ENCODE results near the gene RNF113A. TPM values are rescaled to one million over a fixed set of nuclear protein-coding genes. Genes with fewer than 3 reads are reported as not detected.
"Not testable (repeated sequence)": the region's sequence is repeated elsewhere in the genome, so short reads cannot be mapped to it uniquely, and the experiment has no call there.

RNF113A gene
- total RNA-seq, 2 experiments from 2014 or later, result 32.3 to 33.2 TPM

DNA sequence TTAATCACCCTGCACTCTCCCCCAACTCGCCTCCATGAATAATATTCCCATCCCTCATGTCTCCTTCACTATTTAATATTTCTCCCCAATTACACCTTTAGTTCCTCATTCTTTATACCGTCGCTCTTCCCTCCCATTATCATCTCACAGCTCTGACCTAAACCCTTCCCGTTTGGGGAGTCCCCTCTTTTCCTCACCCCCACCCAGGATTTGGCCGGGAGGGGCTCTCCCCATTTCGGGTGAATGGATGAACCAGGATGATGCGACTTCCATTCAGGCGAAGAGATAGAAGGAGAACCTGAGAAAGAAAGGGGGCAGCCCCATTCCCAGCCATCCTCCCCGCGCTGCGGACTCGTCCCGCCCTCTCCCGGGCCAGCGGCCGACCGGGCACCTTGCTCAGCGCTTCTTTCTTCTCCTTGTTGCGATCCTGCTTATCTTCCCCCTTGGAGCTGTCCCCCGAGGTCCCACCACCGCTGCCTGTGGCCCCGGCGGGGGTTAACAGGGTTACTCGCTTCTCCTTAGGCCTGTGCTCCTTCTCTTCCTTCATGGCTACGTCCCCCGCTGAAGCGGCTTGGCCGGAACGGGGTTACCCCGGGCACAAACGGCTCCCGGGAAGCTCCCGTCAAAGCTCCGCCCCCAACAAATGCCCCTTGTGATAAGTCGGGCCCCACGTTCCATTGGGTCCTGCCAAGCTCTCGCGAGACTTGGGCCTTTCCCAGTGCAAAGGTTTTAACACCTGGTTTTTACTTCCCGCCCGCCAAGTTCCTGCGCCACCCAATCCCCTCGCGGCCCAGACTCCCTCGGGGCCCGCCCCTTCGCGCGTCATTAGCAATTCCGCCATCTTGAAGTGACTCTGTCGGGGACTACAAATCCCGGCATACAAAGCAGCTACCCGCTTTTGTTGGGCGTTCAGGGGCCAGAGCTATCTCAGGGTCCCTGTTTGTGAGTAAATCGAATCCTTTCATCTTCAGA, 18.9 kb downstream of the RNF113A start, which contains the start of gene UPF3B:
Gene UPF3B, minus strand, starts transcription at position 582 of the 972 bp plus-strand sequence. Its CDS starts 35 bp downstream, at position 547.
- H3K4me3 Mint-ChIP-seq, result peak within 1 kb of the TSS; percentile 96
- POLR2A ChIA-PET, result interaction anchor here (1.5 to 2.8 kb wide), 3 partner anchors 15 to 61 kb away, joined by 4 to 14 read pairs (median 6); partner anchors contain the start of genes NDUFA1, RNF113A and RPL39
- peak; percentile 97 for DNase-seq
- no peaks in the 10 kb centered on the region for H3K27me3 Mint-ChIP-seq
- no peaks in the 10 kb centered on the region for H3K9me3 Mint-ChIP-seq
- CTCF ChIA-PET, result interaction anchor here (0.6 to 1.3 kb wide), 5 partner anchors 9 to 798 kb away, joined by 3 to 6 read pairs (median 3); partner anchors contain the start of gene RPL39
- intact Hi-C loops (cut with micrococcal nuclease), result no loop called here
- peak; percentile 98 for ATAC-seq
- TF ChIP-seq, protein P1, sequence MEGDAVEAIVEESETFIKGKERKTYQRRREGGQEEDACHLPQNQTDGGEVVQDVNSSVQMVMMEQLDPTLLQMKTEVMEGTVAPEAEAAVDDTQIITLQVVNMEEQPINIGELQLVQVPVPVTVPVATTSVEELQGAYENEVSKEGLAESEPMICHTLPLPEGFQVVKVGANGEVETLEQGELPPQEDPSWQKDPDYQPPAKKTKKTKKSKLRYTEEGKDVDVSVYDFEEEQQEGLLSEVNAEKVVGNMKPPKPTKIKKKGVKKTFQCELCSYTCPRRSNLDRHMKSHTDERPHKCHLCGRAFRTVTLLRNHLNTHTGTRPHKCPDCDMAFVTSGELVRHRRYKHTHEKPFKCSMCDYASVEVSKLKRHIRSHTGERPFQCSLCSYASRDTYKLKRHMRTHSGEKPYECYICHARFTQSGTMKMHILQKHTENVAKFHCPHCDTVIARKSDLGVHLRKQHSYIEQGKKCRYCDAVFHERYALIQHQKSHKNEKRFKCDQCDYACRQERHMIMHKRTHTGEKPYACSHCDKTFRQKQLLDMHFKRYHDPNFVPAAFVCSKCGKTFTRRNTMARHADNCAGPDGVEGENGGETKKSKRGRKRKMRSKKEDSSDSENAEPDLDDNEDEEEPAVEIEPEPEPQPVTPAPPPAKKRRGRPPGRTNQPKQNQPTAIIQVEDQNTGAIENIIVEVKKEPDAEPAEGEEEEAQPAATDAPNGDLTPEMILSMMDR (IDR thresholded peaks at IDR 0.05), result no peak
- H3K4me1 Mint-ChIP-seq (ENCODE audit: low read depth), result peaks cover 12% of the 10 kb centered on the region
- H3K27ac Mint-ChIP-seq, result peak within 1 kb of the TSS; percentile 95
- H3K36me3 Mint-ChIP-seq (ENCODE audit: low read depth), result peaks cover 11% of the 10 kb centered on the region

- Mint-ChIP-seq H3K27ac (no peak overlapping the region), H3K4me1 (ENCODE audit: low read depth) (no peaks in the 10 kb centered on the region), H3K4me3 (no peak overlapping the region), H3K27me3 (no peaks in the 10 kb centered on the region), H3K9me3 (no peaks in the 10 kb centered on the region), H3K36me3 (ENCODE audit: low read depth) (peaks cover 35% of the 10 kb centered on the region)
- ATAC-seq (no peak), DNase-seq (no peak)
- intact Hi-C loops (cut with micrococcal nuclease), result no loop called here
- CTCF ChIA-PET, result interaction anchor here (1.3 to 1.4 kb wide), 2 partner anchors 43 to 135 kb away, joined by 3 to 4 read pairs; partner anchors contain the start of gene RPL39
- POLR2A ChIA-PET, result interaction anchor here (1.5 kb wide), 1 partner anchor 43 kb away, joined by 4 read pairs; the partner anchor contains the start of gene RPL39
- TF ChIP-seq, protein P1 (IDR thresholded peaks at IDR 0.05), result no peak
These were observed 37.6 kb downstream of the RNF113A start for GRCh38 chrX:119833905-119834304.

DNA sequence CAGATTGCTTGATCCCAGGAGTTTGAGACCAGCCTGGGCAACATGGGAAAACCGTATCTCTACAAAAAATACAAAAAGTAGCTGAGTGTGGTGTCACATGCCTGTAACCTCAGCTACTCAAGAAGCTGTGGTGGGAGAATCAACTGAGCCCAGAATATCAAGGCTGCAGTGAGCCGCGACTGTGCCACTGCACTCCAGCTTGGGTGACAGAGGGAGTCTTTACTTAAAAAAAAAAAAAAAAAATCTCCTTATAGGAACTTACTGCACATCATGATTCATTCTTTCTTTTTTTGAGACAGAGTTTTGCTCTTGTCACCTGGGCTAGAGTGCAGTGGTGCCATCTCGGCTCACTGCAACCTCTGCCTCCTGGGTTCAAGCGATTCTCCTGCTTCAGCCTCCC, 43.1 kb downstream of the RNF113A start:
- no peaks in the 10 kb centered on the region for H3K27me3 Mint-ChIP-seq
- no peaks in the 10 kb centered on the region for H3K9me3 Mint-ChIP-seq
- no peak for ATAC-seq
- no peak for DNase-seq
- intact Hi-C loops (cut with micrococcal nuclease), result no loop called here
- H3K4me3 Mint-ChIP-seq, result no peak overlapping the region
- TF ChIP-seq, protein P1 (IDR thresholded peaks at IDR 0.05), result no peak
- ChIA-PET POLR2A (no interaction called here), CTCF (no interaction called here)
- H3K36me3 Mint-ChIP-seq (ENCODE audit: low read depth), result peaks cover 16% of the 10 kb centered on the region
- H3K4me1 Mint-ChIP-seq (ENCODE audit: low read depth), result peaks cover 9% of the 10 kb centered on the region
- H3K27ac Mint-ChIP-seq, result no peak overlapping the region

DNA sequence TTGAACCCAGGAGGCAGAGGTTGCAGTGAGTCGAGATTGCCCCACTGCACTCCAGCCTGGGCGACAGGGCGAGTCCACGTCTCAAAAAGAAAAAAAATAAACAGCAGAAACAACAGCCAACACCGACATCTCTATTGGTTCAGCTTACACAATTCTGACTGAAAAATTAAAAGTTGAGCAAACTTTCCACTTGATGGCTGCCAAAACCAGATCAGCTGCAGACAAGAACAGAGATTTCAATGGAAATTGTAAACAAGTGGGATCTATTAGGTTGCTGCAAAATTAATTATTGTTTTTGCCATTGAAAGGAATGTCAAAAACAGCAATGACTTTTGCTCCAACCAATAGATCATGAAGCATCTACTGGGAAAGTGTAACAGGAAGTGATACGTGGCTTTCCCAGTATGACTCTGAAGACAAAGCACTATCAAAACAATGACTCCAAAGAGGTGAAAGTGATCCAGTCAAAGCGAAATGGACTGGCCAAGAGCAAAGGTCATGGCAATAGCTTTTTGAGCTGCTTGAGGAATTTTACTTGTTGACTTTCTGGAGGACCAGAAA, 45.1 kb downstream of the RNF113A start:
- peak; percentile 64 for ATAC-seq
- H3K27me3 Mint-ChIP-seq, result no peaks in the 10 kb centered on the region
- TF ChIP-seq, protein P1 (IDR thresholded peaks at IDR 0.05), result no peak
- peak overlapping the region; percentile 42 for H3K27ac Mint-ChIP-seq
- ChIA-PET CTCF (no interaction called here), POLR2A (interaction anchor here (1.6 kb wide), 1 partner anchor 35 kb away, joined by 5 read pairs; the partner anchor contains the start of gene RPL39)
- intact Hi-C loops (cut with micrococcal nuclease), result no loop called here
- no peak overlapping the region for H3K4me3 Mint-ChIP-seq
- DNase-seq, result peak; percentile 15
- no peaks in the 10 kb centered on the region for H3K9me3 Mint-ChIP-seq
- peaks cover 10% of the 10 kb centered on the region for H3K36me3 Mint-ChIP-seq (ENCODE audit: low read depth)
- H3K4me1 Mint-ChIP-seq (ENCODE audit: low read depth), result peaks cover 16% of the 10 kb centered on the region

DNA sequence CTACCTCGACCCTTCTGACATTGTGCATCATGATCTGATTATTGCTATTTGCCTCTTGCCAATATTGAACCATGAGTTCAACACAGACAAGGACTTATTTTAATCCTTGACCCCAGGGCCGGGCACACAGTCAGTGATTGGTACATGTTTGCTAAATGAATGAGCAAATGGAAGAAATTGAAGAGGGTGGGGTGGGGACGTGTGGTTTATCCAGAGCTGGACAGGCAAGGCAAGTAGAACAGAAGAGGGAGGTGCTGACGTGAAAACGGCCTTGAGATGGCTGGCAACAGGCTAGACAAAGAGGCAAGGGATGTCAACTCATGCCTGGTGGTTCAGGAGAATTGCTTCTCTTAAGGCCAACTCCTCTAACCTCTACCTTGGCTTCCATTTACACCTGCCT, 47.3 kb downstream of the RNF113A start:
- ATAC-seq; H3K4me3 Mint-ChIP-seq; H3K27ac Mint-ChIP-seq; DNase-seq; CTCF ChIA-PET; H3K9me3 Mint-ChIP-seq; intact Hi-C loops (cut with micrococcal nuclease); H3K27me3 Mint-ChIP-seq; H3K36me3 Mint-ChIP-seq (ENCODE audit: low read depth): not testable (repeated sequence)
- POLR2A ChIA-PET, result interaction anchor here (1.0 kb wide), 1 partner anchor 146 kb away, joined by 3 read pairs; no protein-coding TSS in a partner anchor
- H3K4me1 Mint-ChIP-seq (ENCODE audit: low read depth), result peaks cover 16% of the 10 kb centered on the region

DNA sequence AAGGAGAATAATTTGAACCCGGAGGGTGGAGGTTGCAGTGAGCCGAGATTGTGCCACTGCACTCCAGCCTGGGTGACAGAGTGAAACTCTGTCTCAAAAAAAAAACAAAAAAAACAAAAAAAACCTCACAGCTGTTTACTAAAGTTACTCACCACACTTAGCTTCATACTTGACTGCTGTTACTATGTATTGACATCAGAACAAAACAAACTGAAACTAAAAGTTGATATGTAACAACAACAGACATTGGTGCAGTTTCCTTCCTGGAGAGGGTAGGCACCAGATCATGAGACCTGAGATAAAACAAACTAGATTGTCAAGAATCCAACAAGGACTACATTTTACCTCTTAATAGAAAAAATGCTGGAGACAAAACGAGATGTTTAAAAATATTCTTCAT, 49.8 kb downstream of the RNF113A start:
- H3K4me3 Mint-ChIP-seq; H3K9me3 Mint-ChIP-seq; H3K36me3 Mint-ChIP-seq (ENCODE audit: low read depth); intact Hi-C loops (cut with micrococcal nuclease); DNase-seq; H3K27me3 Mint-ChIP-seq: not testable (repeated sequence)
- POLR2A ChIA-PET, result interaction anchor here (1.2 kb wide), 1 partner anchor 34 kb away, joined by 3 read pairs; no protein-coding TSS in a partner anchor
- peak overlapping the region; percentile 43 for H3K27ac Mint-ChIP-seq
- peak; percentile 77 for ATAC-seq
- CTCF ChIA-PET, result interaction anchor here (0.6 kb wide), 1 partner anchor 304 kb away, joined by 3 read pairs; no protein-coding TSS in a partner anchor
- peaks cover 19% of the 10 kb centered on the region for H3K4me1 Mint-ChIP-seq (ENCODE audit: low read depth)
